GM21825 (cell line): Measurements from ENCODE around the gene BEND2.

Experiments used
- ATAC-seq: cut with Tn5 transposase; IDR thresholded peaks from one replicate; pipeline ENCODE4 v1.9.1; 2021; ENCODE audit warnings: mild to moderate bottlenecking, moderate library complexity; ENCODE audit not compliant: unreplicated experiment

The BEND2 gene

GRCh38 chrX:18146009-18146408 lies 74.7 kb downstream of the BEND2 start:
- no peak for ATAC-seq

GRCh38 chrX:18136816-18137215 lies 83.9 kb downstream of the BEND2 start:
- ATAC-seq = no peak

- ATAC-seq = no peak
Measured at GRCh38 chrX:18133605-18134004, 87.1 kb downstream of the BEND2 start.

- ATAC-seq = no peak
Measured at GRCh38 chrX:18129690-18130089, 91.0 kb downstream of the BEND2 start.

GRCh38 chrX:18126971-18127370 lies 93.7 kb downstream of the BEND2 start:
- ATAC-seq = no peak

- no peak for ATAC-seq
Measured at GRCh38 chrX:18119856-18120255, 100.8 kb downstream of the BEND2 start.
